H1 (cell line): ENCODE measurements around the gene PCGF3.
"Not testable (repeated sequence)": the region's sequence is repeated elsewhere in the genome, so short reads cannot be mapped to it uniquely, and the experiment has no call there.

Source experiments
- CTCF ChIP-seq, 3 experiments: IDR thresholded peaks; 1 replicate in 2 of 3; 2 replicates in 1 of 3; pipeline versions ENCODE4 v1.5.1 to v1.6.1; 2011; ENCODE audit warnings: low read length in 3 of 3, mild to moderate bottlenecking in 3 of 3, inconsistent platforms in 2 of 3, low read depth in 1 of 3, moderate library complexity in 1 of 3; ENCODE audit not compliant: insufficient read depth in 1 of 3; ENCODE audit errors: control extremely low read depth in 1 of 3
- EP300 ChIP-seq, 2 experiments: IDR thresholded peaks; 1 replicate in 1 of 2; 2 replicates in 1 of 2; pipeline ENCODE4 v1.6.1; 2011 to 2012; ENCODE audit warnings: low read depth in 2 of 2, low read length in 2 of 2, mild to moderate bottlenecking in 2 of 2, borderline replicate concordance in 1 of 2, inconsistent platforms in 1 of 2, moderate library complexity in 1 of 2
- EZH2 ChIP-seq: fragments of 200-600 bp; sonication (generic); IDR thresholded peaks from 2 replicates; pipeline ENCODE4 v1.7.1; 2012; ENCODE audit warnings: low read depth, mild to moderate bottlenecking, moderate library complexity, low read length, inconsistent platforms; ENCODE audit not compliant: severe bottlenecking
- GABPA ChIP-seq: IDR thresholded peaks from 2 replicates; pipeline ENCODE4 v1.6.1; 2011; ENCODE audit warnings: mild to moderate bottlenecking, low read length, moderate library complexity, borderline replicate concordance; ENCODE audit not compliant: insufficient read depth
- JUN ChIP-seq: IDR thresholded peaks from 2 replicates; pipeline ENCODE4 v1.6.1; 2011; ENCODE audit warnings: low read depth, mild to moderate bottlenecking, improper control_type of control experiment, low read length
- POLR2AphosphoS5 ChIP-seq: IDR thresholded peaks from 2 replicates; pipeline ENCODE4 v1.6.1; 2011; ENCODE audit warnings: low read depth, low read length
- RAD21 ChIP-seq, 2 experiments: IDR thresholded peaks in 1 of 2; conservative IDR thresholded peaks in 1 of 2; 2 replicates each; pipeline ENCODE4 v1.6.1; 2011; ENCODE audit warnings: low read depth in 2 of 2, low read length in 2 of 2, improper control_type of control experiment in 1 of 2, inconsistent platforms in 1 of 2, mild to moderate bottlenecking in 1 of 2, moderate library complexity in 1 of 2
- RBBP5 ChIP-seq: IDR thresholded peaks from 2 replicates; pipeline ENCODE4 v1.7.1; 2012; ENCODE audit warnings: low read depth, mild to moderate bottlenecking, inconsistent platforms, low read length, moderate library complexity, borderline replicate concordance
- TAF1 ChIP-seq: IDR thresholded peaks from 2 replicates; pipeline ENCODE4 v1.6.1; 2011; ENCODE audit warnings: mild to moderate bottlenecking, low read depth, low read length

- not testable (repeated sequence) for TF ChIP-seq EZH2; POLR2AphosphoS5; RBBP5; EP300 (IDR thresholded peaks at IDR 0.05; ENCODE audit: borderline replicate concordance in 1 of 2, low read depth in 2 of 2, low read length in 2 of 2); CTCF (IDR thresholded peaks at IDR 0.05; ENCODE audit: control extremely low read depth in 1 of 3, insufficient read depth in 1 of 3, low read depth in 1 of 3, low read length in 3 of 3); RAD21 (IDR thresholded peaks at IDR 0.05 in 1 of 2, conservative IDR thresholded peaks at IDR 0.05 in 1 of 2; ENCODE audit: low read depth in 2 of 2, low read length in 2 of 2); JUN; TAF1; GABPA
These were observed 25.6 kb downstream of the PCGF3 start for GRCh38 chr4:730946-731904.
